Lung (tissue), 12 donors: Measurements from ENCODE around the gene RPL35. TPM values are rescaled to one million over a fixed set of nuclear protein-coding genes. Genes with fewer than 3 reads are reported as not detected.

Source experiments
- ATAC-seq: fragments of 200-7000 bp; cut with Tn5 transposase; one replicate; pipeline ENCODE4 v1.9.1; 2020; ENCODE audit warnings: moderate number of reproducible peaks; ENCODE audit not compliant: insufficient read depth, low FRiP score
- DNase-seq, 3 donors: peaks; one replicate each; pipeline ENCODE4 v3.0.0-alpha.2; 2013 to 2017
- H3K27ac ChIP-seq, 2 donors: one replicate each; pipeline ENCODE4 v1.5.1; 2013; ENCODE audit warnings: mild to moderate bottlenecking in 2 of 2, moderate library complexity in 2 of 2, control low read depth in 1 of 2, inconsistent platforms in 1 of 2, low read depth in 1 of 2, low read length in 1 of 2
- H3K27me3 ChIP-seq, 3 donors: one replicate each; pipeline ENCODE4 v1.5.1; 2013; ENCODE audit warnings: low read length in 2 of 3; ENCODE audit not compliant: control insufficient read depth in 3 of 3, insufficient read depth in 3 of 3
- H3K36me3 ChIP-seq, 4 donors: one replicate each; pipeline ENCODE4 v1.5.1; 2013; ENCODE audit warnings: low read length in 4 of 4, mild to moderate bottlenecking in 1 of 4, moderate library complexity in 1 of 4; ENCODE audit not compliant: control insufficient read depth in 4 of 4, insufficient read depth in 4 of 4
- H3K4me1 ChIP-seq, 5 donors: one replicate each; pipeline ENCODE4 v1.5.1; 2013; ENCODE audit warnings: low read length in 5 of 5, mild to moderate bottlenecking in 2 of 5, moderate library complexity in 1 of 5; ENCODE audit not compliant: control insufficient read depth in 5 of 5, insufficient read depth in 5 of 5
- H3K4me3 ChIP-seq: one replicate; pipeline ENCODE4 v1.5.1; 2013; ENCODE audit warnings: mild to moderate bottlenecking, control low read depth, moderate library complexity
- H3K9ac ChIP-seq, 2 donors: one replicate each; pipeline ENCODE4 v1.5.1; 2013; ENCODE audit warnings: low read length in 2 of 2, control low read depth in 1 of 2; ENCODE audit not compliant: insufficient read depth in 1 of 2
- H3K9me3 ChIP-seq, 4 donors: one replicate each; pipeline ENCODE4 v1.5.1; 2013; ENCODE audit warnings: low read length in 3 of 4, mild to moderate bottlenecking in 1 of 4, moderate library complexity in 1 of 4; ENCODE audit not compliant: control insufficient read depth in 4 of 4, insufficient read depth in 3 of 4
- WGBS, 2 donors: extraction: QIAGEN DNeasy Blood & Tissue Kit; methylation state at CpG; one replicate each; pipeline ENCODE4 v1.1.7; 2013; 5-methylcytosine and 5-hydroxymethylcytosine counted together
- polyA plus RNA-seq, 2 donors: library from polyadenylated mRNA; stranded (reverse); fragments of 200-250 nt; gene quantifications; one replicate each; pipeline ENCODE4 v1.2.1, GENCODE V29; 2013
- total RNA-seq, 2 donors: library from RNA; depleted of rRNA in 1 of 2; stranded (reverse); fragments of >200 nt in 1 of 2; gene quantifications; one replicate each; pipeline ENCODE4 v1.2.1, GENCODE V29; 2014 to 2021
- TF ChIP-seq, protein P1 (sequence below): IDR thresholded peaks from 2 replicates; pipeline ENCODE4 v1.5.1; 2012; ENCODE audit warnings: mild to moderate bottlenecking; ENCODE audit errors: control extremely low read depth, extremely low read depth
- donor health status: control.
- donor health status: control.
- donor health status: Bipolar disorder and iron deficiency.
- donor health status: healthy.
- donor health status: DM: yes; HTN: yes; CAD: no.

RPL35 gene
- total and polyA plus RNA-seq, 4 donors = 758 to 5,305 (median 1,775) TPM

DNA sequence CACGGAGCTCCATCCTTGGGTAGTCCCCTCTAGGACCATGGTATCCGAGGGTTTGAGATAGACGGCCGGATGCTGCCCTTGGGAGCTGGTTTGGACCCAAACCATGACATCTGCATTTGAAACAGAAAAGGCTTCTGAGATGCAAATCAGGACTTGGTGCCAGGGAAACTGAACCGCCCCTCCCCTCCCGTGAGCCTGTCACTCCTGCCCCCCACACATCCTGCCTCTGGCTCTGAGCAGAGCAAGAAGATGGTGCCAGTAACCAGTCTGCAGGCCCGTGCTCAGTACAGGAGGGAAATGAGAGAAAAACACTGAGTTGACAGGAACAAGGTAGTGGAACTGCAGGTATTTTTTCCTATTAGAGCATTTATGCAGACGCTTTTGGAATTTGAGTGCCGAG, 18.7 kb upstream of the RPL35 start:
- TF ChIP-seq, protein P1, sequence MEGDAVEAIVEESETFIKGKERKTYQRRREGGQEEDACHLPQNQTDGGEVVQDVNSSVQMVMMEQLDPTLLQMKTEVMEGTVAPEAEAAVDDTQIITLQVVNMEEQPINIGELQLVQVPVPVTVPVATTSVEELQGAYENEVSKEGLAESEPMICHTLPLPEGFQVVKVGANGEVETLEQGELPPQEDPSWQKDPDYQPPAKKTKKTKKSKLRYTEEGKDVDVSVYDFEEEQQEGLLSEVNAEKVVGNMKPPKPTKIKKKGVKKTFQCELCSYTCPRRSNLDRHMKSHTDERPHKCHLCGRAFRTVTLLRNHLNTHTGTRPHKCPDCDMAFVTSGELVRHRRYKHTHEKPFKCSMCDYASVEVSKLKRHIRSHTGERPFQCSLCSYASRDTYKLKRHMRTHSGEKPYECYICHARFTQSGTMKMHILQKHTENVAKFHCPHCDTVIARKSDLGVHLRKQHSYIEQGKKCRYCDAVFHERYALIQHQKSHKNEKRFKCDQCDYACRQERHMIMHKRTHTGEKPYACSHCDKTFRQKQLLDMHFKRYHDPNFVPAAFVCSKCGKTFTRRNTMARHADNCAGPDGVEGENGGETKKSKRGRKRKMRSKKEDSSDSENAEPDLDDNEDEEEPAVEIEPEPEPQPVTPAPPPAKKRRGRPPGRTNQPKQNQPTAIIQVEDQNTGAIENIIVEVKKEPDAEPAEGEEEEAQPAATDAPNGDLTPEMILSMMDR = no peak
- DNase-seq (no peak), ATAC-seq (no peak)
- H3K9me3 ChIP-seq = no peaks in the 10 kb centered on the region
- no peak overlapping the region for H3K9ac ChIP-seq
- H3K4me3 ChIP-seq = no peak overlapping the region
- H3K27me3 ChIP-seq = no peaks in the 10 kb centered on the region
- H3K4me1 ChIP-seq = peaks cover 0 to 4% (median 0%) of the 10 kb centered on the region in 5 donors
- H3K36me3 ChIP-seq = peaks cover 16 to 59% (median 22%) of the 10 kb centered on the region in 4 donors
- H3K27ac ChIP-seq = no peak overlapping the region
- WGBS, 2 donors = 75 to 76% methylated on average over 9 of the region's 9 CpGs

DNA sequence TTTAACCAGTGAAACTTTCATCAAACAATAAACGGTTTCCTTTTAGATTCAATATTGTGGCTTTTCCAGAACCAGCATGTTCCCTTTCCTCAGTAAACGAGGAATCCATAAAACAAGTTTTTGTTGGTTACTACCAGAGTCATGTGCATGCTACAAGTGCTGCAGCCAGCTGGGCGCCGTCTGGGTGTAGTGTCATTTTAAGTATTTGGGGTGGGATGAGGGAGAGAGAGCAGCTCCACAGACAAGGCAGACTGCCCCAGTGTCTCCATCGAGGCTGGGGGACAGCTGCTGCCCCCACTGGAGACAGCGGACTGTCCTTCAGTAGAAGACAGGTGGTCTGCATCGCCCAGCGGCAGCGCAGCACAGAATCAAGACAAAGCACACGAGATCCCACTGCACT, 17.5 kb upstream of the RPL35 start:
- Histone ChIP-seq H3K27me3 (no peaks in the 10 kb centered on the region), H3K9ac (no peak overlapping the region), H3K9me3 (no peaks in the 10 kb centered on the region), H3K27ac (peak overlapping the region in 1 of 2 donors; percentile 6), H3K4me3 (no peak overlapping the region), H3K36me3 (peaks cover 22 to 61% (median 29%) of the 10 kb centered on the region in 4 donors), H3K4me1 (peaks cover 0 to 4% (median 0%) of the 10 kb centered on the region in 5 donors)
- 78 to 83% methylated on average over 10 of the region's 10 CpGs for WGBS, 2 donors
- TF ChIP-seq, protein P1 = no peak
- DNase-seq (peak in 1 of 3 donors; percentile 40), ATAC-seq (no peak)

DNA sequence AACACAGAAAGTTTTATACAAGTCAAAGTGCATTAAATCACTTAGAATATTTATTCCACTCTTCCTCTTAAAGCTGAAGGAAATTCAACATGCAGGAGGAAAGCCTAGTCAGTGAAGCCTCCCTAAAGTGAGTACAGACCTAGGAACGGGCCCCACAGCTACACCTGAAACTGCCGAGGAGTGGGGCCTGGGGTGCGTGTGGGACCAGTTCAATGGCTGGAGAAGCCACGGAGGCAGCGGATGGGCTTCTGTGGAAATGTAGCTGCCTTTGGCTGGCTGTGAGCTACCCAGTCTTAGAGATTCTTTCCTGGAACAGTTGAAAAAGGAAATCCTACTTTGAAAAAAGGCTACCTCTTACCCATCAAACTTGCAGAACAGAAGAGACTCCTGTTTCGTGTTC, 16.8 kb upstream of the RPL35 start:
- H3K27me3 ChIP-seq = no peaks in the 10 kb centered on the region
- H3K4me1 ChIP-seq = peaks cover 0 to 4% (median 2%) of the 10 kb centered on the region in 5 donors
- H3K9ac ChIP-seq = no peak overlapping the region
- ATAC-seq (no peak), DNase-seq (no peak)
- H3K4me3 ChIP-seq = no peak overlapping the region
- H3K27ac ChIP-seq = peak overlapping the region in 1 of 2 donors; percentile 10
- H3K36me3 ChIP-seq = peaks cover 22 to 63% (median 33%) of the 10 kb centered on the region in 4 donors
- H3K9me3 ChIP-seq = no peaks in the 10 kb centered on the region
- 82 to 90% methylated on average over 6 of the region's 6 CpGs for WGBS, 2 donors
- TF ChIP-seq, protein P1 = no peak

DNA sequence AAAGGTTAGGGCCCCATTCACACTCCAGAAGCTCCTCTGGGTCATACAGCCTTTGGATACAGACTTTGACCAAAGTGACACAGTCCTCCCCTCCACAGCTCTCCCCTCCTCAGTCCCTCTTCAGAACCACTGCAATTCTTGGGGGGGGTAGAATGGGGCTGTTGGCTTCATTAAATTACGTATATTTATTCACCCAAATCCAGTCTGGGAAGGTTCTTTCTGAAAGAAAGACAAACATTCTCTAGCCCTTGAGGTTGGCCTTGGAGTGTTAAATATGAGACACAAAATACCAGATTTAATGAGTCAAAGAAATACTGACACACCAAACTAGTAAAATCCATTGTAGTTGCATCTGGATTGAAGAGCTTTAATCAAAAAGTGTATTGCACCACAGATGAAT, 16.3 kb upstream of the RPL35 start:
- Histone ChIP-seq H3K9me3 (no peaks in the 10 kb centered on the region), H3K4me3 (no peak overlapping the region), H3K9ac (no peak overlapping the region), H3K36me3 (peaks cover 22 to 63% (median 37%) of the 10 kb centered on the region in 4 donors), H3K4me1 (peaks cover 0 to 6% (median 4%) of the 10 kb centered on the region in 5 donors), H3K27me3 (no peaks in the 10 kb centered on the region), H3K27ac (no peak overlapping the region)
- ATAC-seq (no peak), DNase-seq (peak in 1 of 3 donors; percentile 51)
- TF ChIP-seq, protein P1 = no peak
- WGBS, 2 donors = 74 to 89% methylated on average over 1 of the region's 1 CpG
